LNCaP clone FGC (cell line): Measurements from ENCODE around the gene SLC49A4.

Experiments
- DNase-seq: peaks from one replicate; pipeline ENCODE4 v3.0.0-alpha.2; 2011; ENCODE audit warnings: low read depth
- H3K4me3 ChIP-seq: 2 replicates; pipeline ENCODE4 v1.5.1; 2011; ENCODE audit warnings: mild to moderate bottlenecking, low read depth, low read length, control low read depth
- CTCF ChIP-seq: IDR thresholded peaks from 2 replicates; pipeline ENCODE4 v1.5.1; 2012; ENCODE audit warnings: mild to moderate bottlenecking; ENCODE audit not compliant: control insufficient read depth, insufficient read depth; ENCODE audit errors: extremely low read depth

SLC49A4 gene

GRCh38 chr3:122913539-122914100 lies 118.8 kb downstream of the SLC49A4 start:
- DNase-seq: no peak
- H3K4me3 ChIP-seq: no peak overlapping the region
- TF ChIP-seq CTCF: no peak

- no peak for TF ChIP-seq CTCF
- DNase-seq: no peak
- no peak overlapping the region for H3K4me3 ChIP-seq
Observed at GRCh38 chr3:122915300-122916055, 120.6 kb downstream of the SLC49A4 start.

GRCh38 chr3:122916084-122916483 lies 121.2 kb downstream of the SLC49A4 start:
- no peak for TF ChIP-seq CTCF

GRCh38 chr3:122916580-122916979 lies 121.7 kb downstream of the SLC49A4 start:
- no peak for TF ChIP-seq CTCF

More at GRCh38 chr3:122916084-122916483, 121.2 kb downstream of the SLC49A4 start:
- no peak overlapping the region for H3K4me3 ChIP-seq
- DNase-seq: no peak

GRCh38 chr3:122917412-122917811 lies 122.5 kb downstream of the SLC49A4 start:
- TF ChIP-seq CTCF: no peak
- no peak overlapping the region for H3K4me3 ChIP-seq
- DNase-seq: no peak

More at GRCh38 chr3:122916580-122916979, 121.7 kb downstream of the SLC49A4 start:
- H3K4me3 ChIP-seq: no peak overlapping the region
- DNase-seq: no peak

GRCh38 chr3:122918576-122919290 lies 123.9 kb downstream of the SLC49A4 start:
- H3K4me3 ChIP-seq: no peak overlapping the region
- no peak for DNase-seq
- no peak for TF ChIP-seq CTCF
